Epithelial cell of esophagus (primary cell): ENCODE data around the gene UGT1A7.

ENCODE experiments used
- DNase-seq: peaks from one replicate; pipeline ENCODE4 v3.0.0; 2010; ENCODE audit warnings: low read depth
- H3K4me3 ChIP-seq: 2 replicates; pipeline ENCODE4 v1.5.1; 2011; ENCODE audit warnings: mild to moderate bottlenecking, low read length, control low read depth
- TF ChIP-seq, protein P1 (sequence below): IDR thresholded peaks from 2 replicates; pipeline ENCODE4 v1.5.1; 2011; ENCODE audit warnings: low read depth, mild to moderate bottlenecking, low read length, control low read depth, inconsistent platforms; ENCODE audit not compliant: insufficient read depth; ENCODE audit errors: missing control alignments

UGT1A7 gene

DNA sequence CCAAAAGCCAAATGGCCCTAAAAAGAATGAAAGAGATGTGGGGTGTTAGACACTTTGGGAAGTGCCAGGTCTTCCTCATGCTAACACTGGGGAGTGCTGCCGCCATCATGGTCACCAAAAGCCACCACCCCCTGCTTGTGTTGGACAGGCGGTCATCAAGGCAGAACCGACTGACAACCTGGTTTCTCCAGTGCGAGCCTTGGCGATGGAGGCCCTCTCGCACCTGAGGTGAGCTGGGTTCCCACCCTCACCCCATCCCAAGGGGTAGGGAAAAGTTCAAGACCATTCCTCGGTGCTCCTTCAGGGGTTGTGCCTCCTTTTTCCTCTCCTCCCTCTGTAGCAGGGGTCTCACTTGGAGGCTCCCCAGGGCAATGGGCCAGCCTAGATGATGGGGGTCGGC, 130.0 kb downstream of the UGT1A7 start:
- no peak for DNase-seq
- no peak overlapping the region for H3K4me3 ChIP-seq
- TF ChIP-seq, protein P1, sequence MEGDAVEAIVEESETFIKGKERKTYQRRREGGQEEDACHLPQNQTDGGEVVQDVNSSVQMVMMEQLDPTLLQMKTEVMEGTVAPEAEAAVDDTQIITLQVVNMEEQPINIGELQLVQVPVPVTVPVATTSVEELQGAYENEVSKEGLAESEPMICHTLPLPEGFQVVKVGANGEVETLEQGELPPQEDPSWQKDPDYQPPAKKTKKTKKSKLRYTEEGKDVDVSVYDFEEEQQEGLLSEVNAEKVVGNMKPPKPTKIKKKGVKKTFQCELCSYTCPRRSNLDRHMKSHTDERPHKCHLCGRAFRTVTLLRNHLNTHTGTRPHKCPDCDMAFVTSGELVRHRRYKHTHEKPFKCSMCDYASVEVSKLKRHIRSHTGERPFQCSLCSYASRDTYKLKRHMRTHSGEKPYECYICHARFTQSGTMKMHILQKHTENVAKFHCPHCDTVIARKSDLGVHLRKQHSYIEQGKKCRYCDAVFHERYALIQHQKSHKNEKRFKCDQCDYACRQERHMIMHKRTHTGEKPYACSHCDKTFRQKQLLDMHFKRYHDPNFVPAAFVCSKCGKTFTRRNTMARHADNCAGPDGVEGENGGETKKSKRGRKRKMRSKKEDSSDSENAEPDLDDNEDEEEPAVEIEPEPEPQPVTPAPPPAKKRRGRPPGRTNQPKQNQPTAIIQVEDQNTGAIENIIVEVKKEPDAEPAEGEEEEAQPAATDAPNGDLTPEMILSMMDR, result no peak

DNA sequence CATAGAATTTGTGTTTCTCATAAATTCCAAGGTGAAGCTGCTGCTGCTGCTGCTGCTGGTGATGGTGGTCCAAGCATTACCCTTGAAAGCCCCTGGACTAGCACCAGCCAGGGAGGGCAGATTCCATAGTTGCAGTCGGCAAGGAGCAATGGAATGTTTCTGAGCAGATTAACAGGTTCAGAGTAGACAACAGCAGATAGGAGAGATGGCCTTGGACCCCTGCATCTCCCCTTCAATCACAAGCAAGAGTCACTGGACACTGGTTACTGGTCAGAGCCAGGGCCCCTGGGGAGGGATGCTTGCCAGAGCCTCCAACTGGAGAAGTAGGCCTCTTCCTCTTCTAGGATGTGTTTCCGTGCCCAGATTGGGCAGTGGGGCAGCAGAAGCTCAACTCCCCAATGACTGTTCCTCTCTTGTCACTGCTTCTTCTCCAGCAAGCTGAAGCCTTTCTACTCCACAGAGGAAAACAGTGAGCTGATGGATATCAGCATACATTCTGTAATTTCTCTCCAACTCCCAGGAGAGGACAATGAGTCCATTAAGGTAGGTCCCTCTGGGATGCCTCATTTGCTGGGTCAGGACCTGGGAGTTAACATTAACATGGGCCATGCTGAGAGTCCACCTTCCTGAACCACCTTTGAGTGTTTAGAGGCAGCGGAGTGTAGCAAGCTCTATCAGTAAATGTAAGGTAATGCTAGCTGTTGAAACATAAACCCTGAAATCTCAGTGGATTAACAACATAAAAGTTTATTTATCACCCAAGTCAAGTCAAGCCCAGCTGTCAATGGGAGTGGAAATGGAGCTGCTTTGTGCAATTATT, 131.7 kb downstream of the UGT1A7 start:
- TF ChIP-seq, protein P1, result no peak
- no peak for DNase-seq
- H3K4me3 ChIP-seq, result no peak overlapping the region

DNA sequence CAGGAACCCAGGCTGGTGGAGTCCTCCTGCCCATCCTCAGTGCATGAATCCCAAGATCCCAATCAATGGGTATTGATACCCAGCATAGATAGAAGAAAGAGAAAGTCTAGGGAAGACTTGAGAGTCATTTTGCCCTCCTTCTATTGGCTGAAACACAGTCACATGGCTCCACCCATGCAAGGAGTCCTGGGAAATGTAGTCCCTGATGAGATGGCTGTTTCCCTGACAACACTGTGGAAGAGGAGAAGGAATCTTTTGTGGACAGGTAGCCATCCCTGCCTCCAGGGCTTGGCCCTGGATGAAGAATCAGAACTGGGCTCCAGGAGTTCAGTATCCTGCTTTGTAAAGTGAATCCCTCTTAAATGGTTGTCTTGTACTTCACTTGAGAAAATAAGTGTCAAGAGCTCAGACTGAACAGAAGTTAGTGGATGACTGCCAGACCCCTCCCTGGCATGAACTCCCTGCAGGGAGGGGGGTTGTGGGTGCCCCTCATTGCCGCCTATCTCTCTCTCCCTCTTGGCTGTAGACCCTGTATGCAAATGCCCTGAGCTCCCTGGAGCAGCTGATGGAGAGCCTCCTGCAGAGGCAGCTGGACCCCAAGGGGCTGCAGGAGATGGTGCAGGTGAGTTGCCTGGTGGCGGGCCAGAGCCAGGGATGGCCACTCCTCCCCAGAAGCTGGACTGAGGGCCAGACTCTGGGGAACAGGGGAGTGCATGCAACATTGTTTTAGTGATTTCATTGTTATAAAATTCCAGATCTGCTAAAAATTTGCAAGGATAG, 132.5 kb downstream of the UGT1A7 start:
- TF ChIP-seq, protein P1, result no peak
- H3K4me3 ChIP-seq, result no peak overlapping the region
- peak; percentile 17 for DNase-seq

DNA sequence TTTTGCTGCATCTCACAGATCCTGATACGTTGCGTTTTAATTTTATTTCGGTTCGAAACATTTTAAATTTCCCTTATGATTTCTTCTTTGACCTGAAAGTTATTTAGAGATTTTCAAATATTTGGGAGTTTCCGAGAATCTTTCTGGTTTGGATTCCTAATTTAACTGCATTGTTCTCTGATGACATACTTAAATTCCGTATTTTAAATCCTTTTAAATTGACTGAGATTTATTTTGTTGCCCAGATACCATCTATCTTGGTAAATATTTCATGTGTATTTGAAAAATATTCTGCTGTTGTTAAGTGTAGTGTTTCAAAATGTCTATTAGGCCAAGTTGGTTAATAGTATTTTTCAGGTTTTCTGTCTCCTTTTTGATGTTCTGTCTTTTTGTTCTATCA, 134.2 kb downstream of the UGT1A7 start:
- no peak for DNase-seq
- H3K4me3 ChIP-seq, result no peak overlapping the region
- TF ChIP-seq, protein P1, result no peak

DNA sequence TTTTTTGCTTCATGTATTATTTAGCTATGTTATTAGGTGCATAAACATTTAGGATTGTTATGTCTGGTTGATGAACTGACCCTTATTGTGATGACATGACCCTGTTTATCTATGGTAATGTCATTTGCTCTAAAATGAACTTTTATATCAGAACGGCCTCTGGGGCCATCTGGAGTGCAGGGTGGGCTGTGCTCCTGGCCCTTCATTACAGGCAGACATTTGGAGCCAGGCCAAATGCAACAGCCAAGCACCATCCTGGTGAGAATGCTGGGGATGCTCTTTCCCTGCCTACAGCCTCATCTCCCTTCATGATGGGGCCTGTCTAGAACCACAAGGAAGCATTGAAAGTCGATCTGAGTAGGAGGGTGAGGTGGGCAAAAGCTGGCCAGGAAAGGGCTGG, 134.6 kb downstream of the UGT1A7 start:
- H3K4me3 ChIP-seq, result no peak overlapping the region
- TF ChIP-seq, protein P1, result no peak
- no peak for DNase-seq

DNA sequence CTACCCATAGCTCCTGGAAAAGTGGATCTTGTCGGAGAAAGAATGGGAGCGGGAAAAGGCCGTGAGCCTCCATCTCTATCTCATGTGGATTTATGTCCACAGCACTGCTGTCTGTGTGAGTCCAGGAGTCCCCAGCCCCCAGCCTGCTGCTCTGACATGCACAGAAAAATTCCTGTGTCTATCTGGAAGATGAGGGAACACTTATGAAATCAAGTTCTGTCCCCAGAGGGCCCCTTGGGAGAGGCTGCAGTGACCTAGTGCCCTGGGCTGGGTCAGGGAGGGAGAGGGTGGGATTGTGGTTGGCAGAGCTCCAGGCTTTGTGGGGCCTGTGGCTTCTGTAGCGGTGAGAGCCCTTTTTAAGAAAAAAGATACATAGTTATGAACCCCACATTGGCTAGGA, 135.1 kb downstream of the UGT1A7 start:
- H3K4me3 ChIP-seq, result no peak overlapping the region
- TF ChIP-seq, protein P1, result no peak
- DNase-seq, result no peak

DNA sequence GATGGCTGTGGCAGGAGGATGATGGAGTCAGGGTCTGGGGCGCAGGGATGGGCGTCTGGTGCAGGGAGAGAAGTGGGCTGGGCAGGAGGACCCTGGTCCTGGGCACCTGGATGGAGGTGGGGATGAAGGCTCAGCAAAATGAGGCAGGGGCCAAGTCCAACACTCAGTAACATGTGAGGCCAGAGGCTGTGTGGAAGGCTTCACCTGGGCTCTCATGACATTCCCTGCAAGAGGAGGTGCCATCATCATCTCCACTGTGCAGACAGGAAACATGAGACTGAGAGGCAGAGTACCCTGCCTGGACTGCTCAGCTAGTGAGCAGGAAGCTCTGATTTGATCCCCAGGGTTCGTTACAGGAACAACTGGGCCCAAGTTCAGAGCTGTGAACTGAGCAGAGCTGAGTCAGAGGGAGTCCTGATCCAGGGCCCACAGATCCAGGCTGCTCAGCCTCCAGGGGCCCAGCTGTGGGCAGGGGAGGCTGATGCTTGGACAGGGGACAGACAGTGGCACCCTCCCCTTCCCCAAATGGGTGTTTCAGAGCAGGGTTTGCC, 135.7 kb downstream of the UGT1A7 start:
- H3K4me3 ChIP-seq, result no peak overlapping the region
- TF ChIP-seq, protein P1, result no peak
- peak; percentile 4 for DNase-seq
